Thyroid gland (tissue), 4 donors: ENCODE measurements around the gene ATG5. TPM values are rescaled to one million over a fixed set of nuclear protein-coding genes. Genes with fewer than 3 reads are reported as not detected.

Experiments
- DNase-seq, 2 donors: peaks; one replicate each; pipeline ENCODE4 v3.0.0-alpha.2; 2019
- H3K27ac ChIP-seq, 3 donors: fragments of 200-600 bp; sonication (generic); 1 replicate in 2 of 3; 2 replicates in 1 of 3; pipeline ENCODE4 v1.5.1; 2016 to 2019; ENCODE audit warnings: mild to moderate bottlenecking in 1 of 3, moderate library complexity in 1 of 3
- H3K27me3 ChIP-seq: fragments of 200-600 bp; sonication (generic); one replicate; pipeline ENCODE4 v1.5.1; 2019
- H3K36me3 ChIP-seq, 2 donors: fragments of 200-600 bp; sonication (generic); one replicate each; pipeline ENCODE4 v1.5.1; 2016 to 2019
- H3K4me1 ChIP-seq, 2 donors: fragments of 200-600 bp; sonication (generic); one replicate each; pipeline ENCODE4 v1.5.1; 2017 to 2019
- H3K4me3 ChIP-seq, 3 donors: fragments of 200-600 bp; sonication (generic); replicated peaks in 1 of 3; 1 replicate in 2 of 3; 2 replicates in 1 of 3; pipeline ENCODE4 v1.5.1; 2016; ENCODE audit warnings: mild to moderate bottlenecking in 1 of 3
- H3K9me3 ChIP-seq: fragments of 200-600 bp; sonication (generic); one replicate; pipeline ENCODE4 v1.5.1; 2017
- POLR2A ChIP-seq, 2 donors: fragments of 450-650 bp; IDR thresholded peaks; one replicate each; pipeline ENCODE4 v1.6.1; 2017; ENCODE audit warnings: antibody characterized with exemption in 2 of 2, mild to moderate bottlenecking in 2 of 2, moderate library complexity in 1 of 2
- WGBS, 2 donors: methylation state at CpG; one replicate each; pipeline ENCODE4 v1.1.5; 2017; 5-methylcytosine and 5-hydroxymethylcytosine counted together
- intact Hi-C: fragments of 100-400 bp; cut with DNase I; formaldehyde crosslinking; loops from one replicate; pipeline ENCODE4 v1.15.1; 2023
- total RNA-seq, 4 donors: library from RNA; depleted of rRNA; stranded (reverse); fragments of >200 nt; gene quantifications; one replicate each; pipeline ENCODE4 v1.2.3, GENCODE V29; 2016
- TF ChIP-seq, protein P1 (sequence below), 6 experiments: fragments of 200-600 bp in 3 of 6; fragments of 450-650 bp in 3 of 6; sonication (generic) in 3 of 6; IDR thresholded peaks; one replicate each; pipeline ENCODE4 v1.5.1; 2016 to 2019; ENCODE audit warnings: antibody characterized with exemption in 6 of 6, mild to moderate bottlenecking in 2 of 6, inconsistent platforms in 1 of 6, moderate library complexity in 1 of 6

ATG5 gene
- 10 to 100 TPM; 44.4 to 58.7 (median 48.7) TPM for total RNA-seq

DNA sequence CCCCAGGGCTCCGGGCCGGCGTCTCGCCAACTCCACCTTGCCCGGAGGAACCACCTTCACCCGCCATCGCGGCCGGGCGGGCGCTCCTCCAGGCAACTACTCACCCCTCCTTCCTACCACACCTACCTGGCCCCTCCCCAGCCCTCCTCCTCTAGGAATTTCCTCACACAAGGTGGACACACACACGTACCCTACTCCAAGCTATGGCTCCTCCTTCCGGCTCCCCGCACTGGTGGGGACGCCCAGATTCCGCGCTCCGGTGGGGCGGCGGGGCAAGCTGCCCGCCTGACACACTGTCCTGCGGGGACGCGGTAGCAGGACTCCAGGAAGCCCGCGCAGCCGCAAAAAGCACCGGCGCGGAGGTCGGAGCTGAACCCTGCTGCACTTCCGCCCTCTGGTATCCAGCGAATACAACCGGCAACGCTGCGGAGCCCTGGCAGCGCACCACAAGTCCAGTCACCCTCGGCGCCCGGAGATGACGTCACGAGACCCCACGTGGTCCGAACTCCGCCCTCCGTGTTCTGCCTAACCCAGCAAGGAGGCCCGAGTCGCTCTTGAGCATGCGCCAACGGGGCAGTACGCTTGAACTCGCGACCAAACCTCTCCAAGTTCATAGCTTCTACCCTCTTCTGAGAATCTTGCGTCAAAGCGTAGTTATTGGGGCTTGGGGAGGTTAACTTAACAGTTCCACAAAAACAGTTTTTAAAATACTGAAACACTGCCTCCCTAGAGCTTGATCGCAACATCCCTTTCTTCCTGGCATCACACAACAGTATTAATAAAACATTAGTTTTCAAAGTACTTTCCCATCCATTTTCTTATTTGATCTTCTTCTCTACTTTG is at the start of gene ATG5:
TSS of gene ATG5 (minus strand) at position 425 of the 843 bp plus-strand sequence. CDS start 9,552 bp downstream, outside the sequence.
- Histone ChIP-seq H3K9me3 (no peaks in the 10 kb centered on the region), H3K4me1 (peaks cover 4 to 13% of the 10 kb centered on the region in 2 donors), H3K4me3 (peak within 1 kb of the TSS; percentile 61 to 82 (median 75)), H3K27ac (peak within 1 kb of the TSS; percentile 88 to 90 (median 89)), H3K27me3 (no peaks in the 10 kb centered on the region), H3K36me3 (no peaks in the 10 kb centered on the region)
- DNase-seq: peak; percentile 100
- WGBS, 2 donors: 1 to 2% methylated on average over 34 to 51 of the region's 56 CpGs
- intact Hi-C loops: no loop called here
- TF ChIP-seq, protein P1, sequence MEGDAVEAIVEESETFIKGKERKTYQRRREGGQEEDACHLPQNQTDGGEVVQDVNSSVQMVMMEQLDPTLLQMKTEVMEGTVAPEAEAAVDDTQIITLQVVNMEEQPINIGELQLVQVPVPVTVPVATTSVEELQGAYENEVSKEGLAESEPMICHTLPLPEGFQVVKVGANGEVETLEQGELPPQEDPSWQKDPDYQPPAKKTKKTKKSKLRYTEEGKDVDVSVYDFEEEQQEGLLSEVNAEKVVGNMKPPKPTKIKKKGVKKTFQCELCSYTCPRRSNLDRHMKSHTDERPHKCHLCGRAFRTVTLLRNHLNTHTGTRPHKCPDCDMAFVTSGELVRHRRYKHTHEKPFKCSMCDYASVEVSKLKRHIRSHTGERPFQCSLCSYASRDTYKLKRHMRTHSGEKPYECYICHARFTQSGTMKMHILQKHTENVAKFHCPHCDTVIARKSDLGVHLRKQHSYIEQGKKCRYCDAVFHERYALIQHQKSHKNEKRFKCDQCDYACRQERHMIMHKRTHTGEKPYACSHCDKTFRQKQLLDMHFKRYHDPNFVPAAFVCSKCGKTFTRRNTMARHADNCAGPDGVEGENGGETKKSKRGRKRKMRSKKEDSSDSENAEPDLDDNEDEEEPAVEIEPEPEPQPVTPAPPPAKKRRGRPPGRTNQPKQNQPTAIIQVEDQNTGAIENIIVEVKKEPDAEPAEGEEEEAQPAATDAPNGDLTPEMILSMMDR (IDR thresholded peaks at IDR 0.05): peak in 1 of 6 experiments; percentile 44
- peak; percentile 13 to 88 for TF ChIP-seq POLR2A (IDR thresholded peaks at IDR 0.05)

DNA sequence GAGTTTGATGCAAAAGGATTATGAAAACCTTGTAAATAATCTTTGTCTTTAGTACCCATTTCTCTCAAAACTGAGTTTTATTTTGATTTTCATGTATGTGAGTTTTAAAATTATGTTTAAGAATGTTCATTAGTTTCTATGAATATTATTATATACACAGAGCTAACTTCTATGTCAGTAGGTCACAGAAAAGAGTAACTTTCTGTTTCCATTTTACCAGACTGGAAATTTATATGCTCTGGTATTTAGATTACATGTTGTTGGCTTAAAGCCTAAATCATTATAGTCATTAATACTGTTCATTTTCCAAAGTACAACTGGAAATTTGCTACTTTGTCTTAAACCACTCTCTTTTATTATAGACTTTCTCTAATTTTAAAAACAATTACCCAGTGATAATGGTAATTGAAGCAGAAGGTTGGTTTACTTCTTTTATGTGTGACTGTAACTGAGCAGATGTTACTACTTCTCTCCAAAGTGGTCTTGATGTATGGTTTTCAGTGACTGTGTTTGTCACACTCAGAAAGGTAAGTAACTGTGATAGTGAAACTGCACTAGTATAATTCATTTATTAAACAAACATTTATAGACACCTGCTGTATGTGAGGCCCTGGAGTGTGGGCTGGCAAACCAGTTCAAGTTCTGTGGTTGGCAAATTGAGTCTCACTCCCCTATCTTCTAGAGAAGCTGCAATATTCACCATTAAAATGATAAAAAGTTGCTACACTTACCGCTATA is 48.1 kb upstream of the ATG5 start:
- no peak overlapping the region for H3K27ac ChIP-seq
- H3K9me3 ChIP-seq: no peaks in the 10 kb centered on the region
- H3K4me3 ChIP-seq: no peak overlapping the region
- peaks cover 0 to 9% of the 10 kb centered on the region in 2 donors for H3K4me1 ChIP-seq
- 100% methylated on average over 1 of the region's 1 CpG for WGBS, 2 donors
- TF ChIP-seq POLR2A (IDR thresholded peaks at IDR 0.05): no peak
- TF ChIP-seq, protein P1 (IDR thresholded peaks at IDR 0.05): no peak
- DNase-seq: no peak
- H3K36me3 ChIP-seq: no peaks in the 10 kb centered on the region
- H3K27me3 ChIP-seq: no peaks in the 10 kb centered on the region
- intact Hi-C loops: no loop called here

DNA sequence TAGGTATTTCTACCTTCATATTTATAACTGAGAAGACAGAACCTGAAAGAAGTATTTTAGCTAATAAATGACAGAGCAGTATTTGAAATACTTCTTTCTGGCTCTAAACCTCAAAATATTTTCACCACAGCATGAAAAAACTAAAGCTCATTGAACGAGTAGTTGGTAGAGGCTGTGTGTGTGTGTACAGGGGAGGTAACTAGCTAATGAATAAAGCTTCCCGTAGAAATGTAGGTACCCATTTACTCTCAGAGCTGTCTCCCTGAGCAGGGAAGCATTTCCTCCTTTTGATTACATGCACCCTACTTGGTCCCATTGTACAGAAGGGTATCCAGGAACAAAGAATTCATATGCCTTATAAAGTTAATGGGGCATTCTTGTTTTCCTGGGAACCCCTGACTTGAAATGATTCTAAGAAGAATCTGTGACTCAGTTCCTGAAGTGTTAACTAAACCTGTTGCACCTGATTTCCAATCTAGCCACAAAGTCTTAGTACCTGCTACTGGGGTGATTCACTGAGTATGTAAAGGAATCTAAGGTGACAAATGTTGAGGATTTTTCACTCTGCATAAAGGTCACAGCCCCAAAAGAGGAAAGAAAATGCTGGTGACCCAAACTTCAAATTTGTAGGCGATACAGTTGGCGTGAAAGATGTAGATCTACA is 47.4 kb upstream of the ATG5 start:
- H3K27me3 ChIP-seq: no peaks in the 10 kb centered on the region
- H3K27ac ChIP-seq: no peak overlapping the region
- no peaks in the 10 kb centered on the region for H3K9me3 ChIP-seq
- DNase-seq: no peak
- WGBS, 2 donors: 81 to 90% methylated on average over 4 of the region's 4 CpGs
- no peak for TF ChIP-seq POLR2A (IDR thresholded peaks at IDR 0.05)
- TF ChIP-seq, protein P1 (IDR thresholded peaks at IDR 0.05): no peak
- H3K4me1 ChIP-seq: peaks cover 0 to 9% of the 10 kb centered on the region in 2 donors
- intact Hi-C loops: no loop called here
- no peaks in the 10 kb centered on the region for H3K36me3 ChIP-seq
- H3K4me3 ChIP-seq: no peak overlapping the region

DNA sequence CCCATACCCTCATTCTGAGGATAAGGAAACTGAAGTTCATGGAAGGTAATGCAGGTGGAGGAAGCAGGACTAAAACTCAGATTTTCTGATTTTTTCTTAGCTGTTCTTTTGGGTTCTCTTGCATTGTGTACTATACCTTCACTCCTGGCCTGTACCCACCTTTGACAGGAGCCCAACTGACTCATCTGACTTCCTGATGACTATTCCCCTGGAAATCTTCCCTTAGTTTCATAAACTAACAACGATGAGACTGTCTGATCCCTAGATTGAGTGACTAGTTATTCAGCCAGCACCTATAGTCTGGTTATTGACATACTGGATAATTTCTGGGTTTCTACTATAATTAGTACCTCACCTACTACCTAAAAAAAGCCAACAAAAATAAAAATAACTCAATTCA is 45.1 kb upstream of the ATG5 start:
- H3K4me1 ChIP-seq: peaks cover 0 to 4% of the 10 kb centered on the region in 2 donors
- no peaks in the 10 kb centered on the region for H3K9me3 ChIP-seq
- H3K27me3 ChIP-seq: no peaks in the 10 kb centered on the region
- intact Hi-C loops: no loop called here
- H3K36me3 ChIP-seq: no peaks in the 10 kb centered on the region
- no peak overlapping the region for H3K4me3 ChIP-seq
- H3K27ac ChIP-seq: no peak overlapping the region
- WGBS, 2 donors: 77 to 78% methylated on average over 1 of the region's 1 CpG
- no peak for DNase-seq
- TF ChIP-seq POLR2A (IDR thresholded peaks at IDR 0.05): no peak
- TF ChIP-seq, protein P1 (IDR thresholded peaks at IDR 0.05): no peak
